Fibroblast of the aortic adventitia (primary cell): ENCODE data around the gene HIBADH. TPM values are rescaled to one million over a fixed set of nuclear protein-coding genes. Genes with fewer than 3 reads are reported as not detected.
A peak's percentile ranks its signal among the peaks of the same experiment; 100 is the strongest.

Source experiments
- DNase-seq: peaks from one replicate; pipeline ENCODE4 v3.0.0-alpha.2; 2010; ENCODE audit warnings: low read depth
- H3K4me3 ChIP-seq: 2 replicates; pipeline ENCODE4 v1.5.1; 2011; ENCODE audit warnings: low read depth, mild to moderate bottlenecking, control low read depth, low read length, moderate library complexity
- CTCF ChIP-seq: IDR thresholded peaks from 2 replicates; pipeline ENCODE4 v1.5.1; 2011; ENCODE audit warnings: mild to moderate bottlenecking, low read length, control low read depth, inconsistent platforms; ENCODE audit not compliant: insufficient read depth
- total RNA-seq: library from RNA; depleted of rRNA; stranded (reverse); fragments of >200 nt; gene quantifications from 2 replicates; pipeline ENCODE4 v1.2.3, GENCODE V29; 2012; ENCODE audit warnings: low replicate concordance

Gene HIBADH
- total RNA-seq, 1 donor: 58.1 TPM

GRCh38 chr7:27689591-27690164 is 27.0 kb upstream of the HIBADH start:
- H3K4me3 ChIP-seq: no peak overlapping the region
- DNase-seq: peak; percentile 72
- peak; percentile 52 for TF ChIP-seq CTCF

DNA sequence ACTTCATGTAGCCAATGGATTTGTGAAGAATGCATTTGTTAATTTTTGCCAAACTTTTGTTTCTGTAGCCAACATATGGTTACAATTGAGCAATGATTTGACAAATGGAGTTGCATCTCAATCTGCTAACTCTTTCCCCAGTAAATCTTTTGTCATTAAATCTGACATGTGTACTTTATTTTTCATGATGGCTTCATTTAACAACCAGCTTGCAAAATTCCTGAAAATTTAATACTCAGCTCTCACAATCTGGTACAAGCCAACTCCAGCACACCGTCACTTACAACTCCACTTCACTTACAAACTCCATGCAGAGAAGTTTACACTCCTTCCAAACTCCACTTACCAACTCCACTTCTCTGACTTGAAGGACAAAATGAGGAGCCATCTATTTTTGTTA is 26.5 kb upstream of the HIBADH start:
- peak; percentile 18 for DNase-seq
- TF ChIP-seq CTCF: no peak

DNA sequence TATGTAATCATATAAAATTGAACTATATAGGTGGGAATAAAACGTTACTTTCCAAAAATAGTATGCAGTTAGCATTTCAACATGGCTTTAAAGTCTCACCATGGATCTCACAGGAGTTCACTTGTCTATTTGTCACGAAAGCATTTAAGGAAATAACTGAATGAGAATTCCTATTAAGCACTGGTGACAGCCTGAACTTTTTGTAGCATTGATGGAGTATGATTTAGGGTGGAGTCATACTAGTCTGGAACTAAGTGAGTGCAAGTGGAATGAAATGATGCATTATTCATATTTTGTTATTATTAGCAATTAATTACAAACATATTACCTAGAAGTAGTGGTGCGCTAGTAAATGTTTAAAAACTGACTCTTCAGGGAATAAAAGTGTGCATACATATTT is 26.0 kb upstream of the HIBADH start:
- no peak for DNase-seq
- H3K4me3 ChIP-seq: no peak overlapping the region
- no peak for TF ChIP-seq CTCF

More for the DNA sequence above, 26.5 kb upstream of the HIBADH start:
- no peak overlapping the region for H3K4me3 ChIP-seq

GRCh38 chr7:27688056-27688455 is 25.4 kb upstream of the HIBADH start:
- DNase-seq: no peak
- TF ChIP-seq CTCF: no peak
- H3K4me3 ChIP-seq: no peak overlapping the region

- no peak overlapping the region for H3K4me3 ChIP-seq
- no peak for TF ChIP-seq CTCF
- DNase-seq: peak; percentile 40
Observed at GRCh38 chr7:27686315-27686714, 23.6 kb upstream of the HIBADH start.

DNA sequence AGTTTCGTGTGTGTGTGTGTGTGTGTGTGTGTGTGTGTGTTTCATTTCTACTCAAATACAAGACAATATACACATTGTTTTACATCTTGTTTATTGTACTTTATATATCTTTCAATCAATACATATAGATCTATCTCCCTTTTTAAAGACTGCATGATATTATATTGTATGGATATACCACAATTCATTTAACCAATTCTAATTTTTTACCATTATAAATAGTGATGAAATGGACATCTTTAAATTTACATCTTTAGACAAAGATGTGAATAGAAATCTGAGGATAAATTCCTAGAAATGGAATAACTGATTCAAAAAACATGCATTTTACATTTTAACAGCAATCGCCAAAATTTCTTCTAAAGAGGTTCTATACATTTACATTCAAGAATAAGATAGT is 23.2 kb upstream of the HIBADH start:
- TF ChIP-seq CTCF: no peak
- no peak for DNase-seq
- H3K4me3 ChIP-seq: no peak overlapping the region

DNA sequence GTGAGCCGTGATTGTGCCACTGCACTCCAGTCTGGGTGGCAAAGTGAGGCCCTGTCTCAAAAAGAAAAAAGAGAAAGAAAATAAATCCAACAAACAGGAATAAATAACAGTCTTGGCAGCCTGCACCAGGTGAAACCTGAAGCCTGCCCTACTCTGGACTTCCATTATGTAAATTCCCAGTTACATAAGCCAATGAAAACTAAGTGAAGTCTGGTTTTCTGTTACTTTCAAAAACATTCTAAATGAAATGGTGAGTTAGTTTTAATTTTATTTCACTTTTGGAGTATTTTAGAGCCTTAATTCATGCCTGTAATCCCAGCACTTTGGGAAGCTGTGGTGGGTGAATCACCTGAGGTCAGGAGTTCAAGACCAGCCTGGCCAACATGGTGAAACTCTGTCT is 22.5 kb upstream of the HIBADH start:
- H3K4me3 ChIP-seq: no peak overlapping the region
- DNase-seq: no peak
- TF ChIP-seq CTCF: no peak
